Suprapubic skin (tissue), 4 donors: ENCODE results near the gene C3.

Source experiments
- CTCF ChIP-seq, 2 donors: fragments of 200-600 bp in 1 of 2; fragments of 450-650 bp in 1 of 2; sonication (generic) in 1 of 2; IDR thresholded peaks; one replicate each; pipeline ENCODE4 v1.5.1; 2016 to 2019; ENCODE audit warnings: antibody characterized with exemption in 2 of 2, mild to moderate bottlenecking in 1 of 2, moderate library complexity in 1 of 2
- POLR2A ChIP-seq, 2 donors: fragments of 450-650 bp; IDR thresholded peaks; one replicate each; pipeline ENCODE4 v1.6.1; 2017; ENCODE audit warnings: antibody characterized with exemption in 2 of 2, mild to moderate bottlenecking in 2 of 2, moderate library complexity in 2 of 2
- POLR2AphosphoS5 ChIP-seq, 3 donors: sonication (generic); formaldehyde crosslinking; IDR thresholded peaks; one replicate each; pipeline ENCODE4 v1.6.1; 2017; ENCODE audit warnings: antibody characterized with exemption in 3 of 3

DNA sequence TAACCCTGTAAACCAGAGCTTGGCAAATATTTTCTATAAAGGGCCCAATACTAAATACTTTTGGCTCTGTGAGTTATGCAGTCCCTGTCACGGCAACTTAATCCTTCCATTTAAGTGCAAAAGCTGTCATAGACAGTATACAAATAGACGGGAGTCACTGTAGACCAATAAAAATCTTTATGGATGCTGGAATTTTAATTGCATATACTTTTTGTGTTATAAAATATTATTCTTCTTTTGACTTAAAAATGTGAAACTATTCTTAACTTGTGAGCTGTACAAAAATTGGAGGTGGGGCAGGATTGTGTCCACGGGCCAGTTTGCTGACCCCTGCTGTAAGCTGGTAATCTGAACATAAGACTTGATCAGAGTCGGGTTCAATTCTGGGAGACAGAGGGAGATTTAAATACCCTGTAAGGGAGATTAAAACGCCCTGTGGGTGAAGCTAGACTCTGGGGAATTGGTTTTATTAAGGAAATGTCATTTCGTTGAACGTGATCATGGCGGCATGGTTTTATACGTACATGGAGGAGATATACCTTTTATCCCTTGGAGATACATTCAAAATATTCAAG, 72.2 kb downstream of the C3 start:
- TF ChIP-seq POLR2A (IDR thresholded peaks at IDR 0.05) (no peak), CTCF (IDR thresholded peaks at IDR 0.05) (no peak), POLR2AphosphoS5 (IDR thresholded peaks at IDR 0.05) (no peak)
